GM18498 (cell line): Measurements from ENCODE around the gene UCN2.

Experiments
- ATAC-seq: cut with Tn5 transposase; IDR thresholded peaks from one replicate; pipeline ENCODE4 v1.9.1; 2021; ENCODE audit warnings: mild to moderate bottlenecking, moderate library complexity; ENCODE audit not compliant: unreplicated experiment

UCN2 gene

GRCh38 chr3:48591886-48592518 is 28.4 kb upstream of the UCN2 start:
- ATAC-seq, result no peak

GRCh38 chr3:48591436-48591835 is 27.9 kb upstream of the UCN2 start:
- ATAC-seq, result no peak

GRCh38 chr3:48588230-48588629 is 24.6 kb upstream of the UCN2 start:
- no peak for ATAC-seq

- ATAC-seq, result no peak
Measured at GRCh38 chr3:48587686-48588085, 24.1 kb upstream of the UCN2 start.

- ATAC-seq, result no peak
Measured at GRCh38 chr3:48585411-48585810, 21.8 kb upstream of the UCN2 start.

- no peak for ATAC-seq
Measured at GRCh38 chr3:48584836-48585235, 21.3 kb upstream of the UCN2 start.

- no peak for ATAC-seq
Measured at GRCh38 chr3:48581621-48582481, 18.3 kb upstream of the UCN2 start.

- ATAC-seq, result no peak
Measured at GRCh38 chr3:48576647-48577046, 13.1 kb upstream of the UCN2 start.

- ATAC-seq, result no peak
Measured at GRCh38 chr3:48575366-48575765, 11.8 kb upstream of the UCN2 start.

GRCh38 chr3:48573973-48574585 is 10.5 kb upstream of the UCN2 start:
- ATAC-seq, result no peak

- ATAC-seq, result no peak
Measured at GRCh38 chr3:48572517-48572916, 8.9 kb upstream of the UCN2 start.

GRCh38 chr3:48571938-48572337 is 8.4 kb upstream of the UCN2 start:
- no peak for ATAC-seq

GRCh38 chr3:48569808-48570450 is 6.3 kb upstream of the UCN2 start:
- ATAC-seq, result no peak

GRCh38 chr3:48569400-48569799 is 5.8 kb upstream of the UCN2 start:
- ATAC-seq, result no peak

GRCh38 chr3:48568476-48568875 is 4.9 kb upstream of the UCN2 start:
- ATAC-seq, result no peak

GRCh38 chr3:48567500-48567899 is 3.9 kb upstream of the UCN2 start:
- no peak for ATAC-seq

GRCh38 chr3:48567090-48567489 is 3.5 kb upstream of the UCN2 start:
- no peak for ATAC-seq

GRCh38 chr3:48566401-48566760 is 2.8 kb upstream of the UCN2 start:
- ATAC-seq, result no peak

- ATAC-seq, result no peak
Measured at GRCh38 chr3:48565591-48566400, 2.2 kb upstream of the UCN2 start.

GRCh38 chr3:48565186-48565585 is 1.6 kb upstream of the UCN2 start:
- ATAC-seq, result no peak

- no peak for ATAC-seq
Measured at GRCh38 chr3:48564667-48565066, 1.1 kb upstream of the UCN2 start.
